ENCODE data around the gene POLR2E. TPM values are rescaled to one million over a fixed set of nuclear protein-coding genes. Genes with fewer than 3 reads are reported as not detected.

The POLR2E gene
- polyA plus RNA-seq, 1 donor from 2014 or later = 172 TPM

- Histone ChIP-seq H3K4me2 (ENCODE audit: low read length) (no peak overlapping the region), H4K20me1 (ENCODE audit: insufficient read depth) (no peaks in the 10 kb centered on the region), H3F3A (ENCODE audit: insufficient read depth, low read length, poor library complexity, severe bottlenecking) (no peaks in the 10 kb centered on the region), H3K9ac (ENCODE audit: low read length) (no peak overlapping the region), H3K4me3 (ENCODE audit: low read length) (no peak overlapping the region), H3K36me3 (ENCODE audit: insufficient read depth, low read length) (no peaks in the 10 kb centered on the region), H3K27ac (ENCODE audit: low read length) (no peak overlapping the region), H3K9me2 (ENCODE audit: insufficient read depth, low read length) (no peaks in the 10 kb centered on the region), H3K9me3 (ENCODE audit: low read length) (no peaks in the 10 kb centered on the region), H3K27me3 (ENCODE audit: insufficient read depth, low read depth, low read length) (peaks cover 54% of the 10 kb centered on the region), H3K79me2 (replicated peaks; ENCODE audit: insufficient read depth, low read length) (no peaks in the 10 kb centered on the region), H2AFZ (ENCODE audit: low read depth, low read length) (no peak overlapping the region)
- TF ChIP-seq REST (IDR thresholded peaks at IDR 0.05; ENCODE audit: borderline replicate concordance) (no peak), SMC3 (conservative IDR thresholded peaks at IDR 0.05; ENCODE audit: poor library complexity) (no peak)
Observed at GRCh38 chr19:1069009-1069779, 26.0 kb downstream of the POLR2E start.

GRCh38 chr19:1068009-1069001 lies 26.9 kb downstream of the POLR2E start:
- Histone ChIP-seq H3K4me2 (ENCODE audit: low read length) (no peak overlapping the region), H3K4me3 (ENCODE audit: low read length) (no peak overlapping the region), H3K9ac (ENCODE audit: low read length) (no peak overlapping the region), H3K9me2 (ENCODE audit: insufficient read depth, low read length) (no peaks in the 10 kb centered on the region), H4K20me1 (ENCODE audit: insufficient read depth) (no peaks in the 10 kb centered on the region), H3F3A (ENCODE audit: insufficient read depth, low read length, poor library complexity, severe bottlenecking) (no peaks in the 10 kb centered on the region), H2AFZ (ENCODE audit: low read depth, low read length) (no peak overlapping the region), H3K9me3 (ENCODE audit: low read length) (no peaks in the 10 kb centered on the region), H3K36me3 (ENCODE audit: insufficient read depth, low read length) (no peaks in the 10 kb centered on the region), H3K79me2 (replicated peaks; ENCODE audit: insufficient read depth, low read length) (no peaks in the 10 kb centered on the region), H3K27ac (ENCODE audit: low read length) (no peak overlapping the region), H3K27me3 (ENCODE audit: insufficient read depth, low read depth, low read length) (peaks cover 54% of the 10 kb centered on the region)
- TF ChIP-seq SMC3 (conservative IDR thresholded peaks at IDR 0.05; ENCODE audit: poor library complexity) = no peak
- TF ChIP-seq CTCF (IDR thresholded peaks at IDR 0.05; ENCODE audit: poor library complexity, severe bottlenecking) = no peak
- no peak for TF ChIP-seq TAF1 (IDR thresholded peaks at IDR 0.05; ENCODE audit: low read depth)
- no peak for TF ChIP-seq EP300 (conservative IDR thresholded peaks at IDR 0.05; ENCODE audit: poor library complexity, severe bottlenecking)
- no peak for TF ChIP-seq MXI1 (conservative IDR thresholded peaks at IDR 0.05; ENCODE audit: poor library complexity, severe bottlenecking)
- TF ChIP-seq REST (IDR thresholded peaks at IDR 0.05; ENCODE audit: borderline replicate concordance) = no peak
- no peak for TF ChIP-seq EZH2 (IDR thresholded peaks at IDR 0.05; ENCODE audit: borderline replicate concordance, insufficient read depth, low read length, poor library complexity, severe bottlenecking)
- no peak for TF ChIP-seq RAD21 (conservative IDR thresholded peaks at IDR 0.05)
- no peak for TF ChIP-seq POLR2AphosphoS5 (IDR thresholded peaks at IDR 0.05)
